GM21381 (cell line): ENCODE measurements around the gene GSS.

Source experiments
- ATAC-seq: cut with Tn5 transposase; IDR thresholded peaks from one replicate; pipeline ENCODE4 v1.9.1; 2021; ENCODE audit warnings: mild to moderate bottlenecking, moderate library complexity; ENCODE audit not compliant: unreplicated experiment

GSS gene

GRCh38 chr20:34994509-34995131 lies 39.0 kb upstream of the GSS start:
- ATAC-seq = no peak

- no peak for ATAC-seq
These were observed 38.4 kb upstream of the GSS start for GRCh38 chr20:34993941-34994508.

GRCh38 chr20:34992751-34993417 lies 37.3 kb upstream of the GSS start:
- ATAC-seq = no peak

DNA sequence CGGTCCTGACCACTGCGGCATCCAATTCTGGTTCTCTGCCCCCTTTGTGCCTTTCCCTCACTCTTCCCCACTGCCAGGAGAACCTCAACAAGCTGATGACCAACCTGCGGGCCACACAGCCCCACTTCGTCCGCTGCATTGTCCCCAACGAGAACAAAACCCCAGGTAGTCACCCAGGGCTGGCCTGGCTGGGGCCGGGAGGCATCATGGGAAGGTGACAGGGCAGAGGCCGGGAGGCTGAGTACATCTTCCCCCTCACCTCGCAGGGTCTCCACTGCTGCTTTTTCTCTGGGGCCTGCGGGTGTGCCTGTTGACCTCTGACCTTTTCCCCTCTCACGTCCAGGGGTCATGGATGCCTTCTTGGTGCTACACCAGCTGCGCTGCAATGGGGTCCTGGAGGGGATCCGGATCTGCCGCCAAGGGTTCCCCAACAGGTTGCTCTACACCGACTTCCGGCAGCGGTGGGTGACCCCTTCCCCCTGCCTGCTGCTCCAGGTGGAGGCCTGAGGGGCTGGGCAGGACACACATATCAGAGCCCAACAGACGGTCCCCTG lies 35.1 kb upstream of the GSS start:
- ATAC-seq = no peak

GRCh38 chr20:34990231-34990630 lies 34.6 kb upstream of the GSS start:
- no peak for ATAC-seq

- no peak for ATAC-seq
These were observed 34.1 kb upstream of the GSS start for GRCh38 chr20:34989670-34990069.

DNA sequence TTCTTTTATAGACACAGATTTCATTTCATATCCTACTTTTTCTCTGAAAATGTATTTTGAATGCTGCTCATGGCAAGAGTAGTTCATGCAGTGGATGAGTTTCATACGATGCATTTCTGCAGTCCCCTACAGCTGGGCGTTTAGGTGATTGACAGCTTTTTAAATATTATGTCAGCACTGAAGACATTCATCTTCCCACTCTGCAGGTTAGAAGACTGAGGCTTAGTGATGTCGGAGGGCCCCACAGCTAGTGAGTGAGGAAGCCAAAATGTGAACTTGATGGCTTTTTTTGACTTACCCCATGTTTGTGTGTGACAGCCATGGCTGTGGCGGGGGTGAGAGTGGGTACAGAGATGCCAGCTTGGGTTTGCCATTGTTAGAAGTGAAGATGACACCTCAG lies 33.5 kb upstream of the GSS start:
- no peak for ATAC-seq

- ATAC-seq = no peak
These were observed 32.6 kb upstream of the GSS start for GRCh38 chr20:34988191-34988540.

DNA sequence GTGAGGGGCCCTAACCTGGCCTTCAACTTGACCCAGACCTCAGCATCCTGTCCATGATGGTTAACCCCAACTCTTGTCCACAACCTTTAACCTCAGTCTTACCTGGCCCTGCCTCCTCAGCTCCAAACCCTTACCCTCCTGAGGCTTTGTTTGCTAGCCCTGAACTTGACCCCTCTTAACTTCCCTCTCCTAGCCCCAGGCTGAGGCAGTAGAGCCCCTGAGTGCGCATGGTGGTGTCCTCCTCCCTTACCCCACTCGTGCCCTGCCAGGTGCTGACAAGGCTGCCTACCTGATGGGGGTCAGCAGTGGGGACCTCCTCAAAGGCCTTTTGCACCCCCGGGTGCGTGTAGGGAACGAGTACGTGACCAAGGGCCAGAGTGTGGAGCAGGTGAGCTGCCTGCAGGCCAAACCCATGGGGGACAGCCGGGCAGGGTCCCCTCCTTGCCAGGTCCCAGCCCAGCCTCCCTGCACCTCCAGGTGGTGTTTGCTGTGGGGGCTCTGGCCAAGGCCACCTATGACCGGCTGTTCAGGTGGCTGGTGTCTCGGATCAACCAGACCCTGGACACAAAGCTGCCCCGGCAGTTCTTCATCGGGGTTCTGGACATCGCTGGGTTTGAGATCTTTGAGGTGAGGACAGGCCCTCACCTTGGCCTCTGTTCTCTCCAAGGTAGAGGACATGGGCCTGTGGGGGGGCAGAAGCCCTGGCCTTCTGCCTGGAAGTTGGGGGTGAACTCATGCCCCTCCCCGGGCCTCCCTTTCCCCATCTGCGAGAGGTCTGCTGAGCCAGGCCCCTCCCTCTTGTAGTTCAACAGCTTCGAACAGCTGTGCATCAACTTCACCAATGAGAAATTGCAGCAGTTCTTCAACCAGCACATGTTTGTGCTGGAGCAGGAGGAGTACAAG lies 31.9 kb upstream of the GSS start:
- ATAC-seq = no peak

DNA sequence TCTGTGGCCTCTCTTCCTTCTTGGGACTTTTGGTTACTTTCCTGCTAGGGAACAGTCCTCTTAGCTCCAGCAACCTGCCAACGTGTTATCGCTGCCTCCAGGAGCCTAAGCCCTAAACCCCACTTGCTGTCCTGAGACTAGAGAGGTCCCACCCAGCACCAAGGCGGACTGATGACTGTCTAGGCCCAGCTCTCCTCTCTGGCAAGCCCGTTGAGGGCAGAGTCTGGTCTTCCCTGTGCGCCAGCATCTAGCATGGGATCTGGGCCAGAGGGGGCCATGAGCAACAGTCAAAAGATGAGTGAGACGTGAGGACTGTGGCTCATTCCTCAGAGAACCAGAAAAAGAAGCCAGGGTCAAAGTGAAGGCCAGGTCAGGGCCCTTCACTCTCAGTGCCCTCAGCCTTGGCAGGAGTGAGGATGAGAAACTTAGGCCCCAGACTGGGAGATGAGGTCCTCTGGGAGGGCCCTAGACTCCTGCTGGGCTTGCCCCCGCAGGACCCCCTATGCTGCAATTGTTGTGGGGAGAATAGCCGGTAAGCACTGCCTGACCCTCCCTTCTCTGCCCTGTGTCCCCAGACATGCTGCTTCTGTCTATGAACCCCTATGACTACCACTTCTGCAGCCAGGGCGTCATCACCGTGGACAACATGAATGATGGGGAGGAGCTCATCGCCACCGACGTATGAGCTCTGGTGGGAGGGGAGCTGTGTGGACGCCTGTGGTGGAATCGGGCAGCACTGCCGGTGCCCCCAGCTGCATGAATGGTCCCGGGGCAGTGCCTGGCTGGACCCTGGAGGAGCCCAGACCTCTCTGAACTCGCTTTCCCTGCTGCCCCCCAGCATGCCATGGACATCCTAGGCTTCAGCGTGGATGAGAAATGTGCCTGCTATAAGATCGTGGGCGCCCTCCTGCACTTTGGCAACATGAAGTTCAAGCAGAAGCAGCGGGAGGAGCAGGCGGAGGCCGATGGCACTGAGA lies 31.0 kb upstream of the GSS start:
- ATAC-seq = no peak

GRCh38 chr20:34985461-34986310 lies 30.1 kb upstream of the GSS start:
- ATAC-seq = no peak

GRCh38 chr20:34984756-34985261 lies 29.2 kb upstream of the GSS start:
- ATAC-seq = no peak

DNA sequence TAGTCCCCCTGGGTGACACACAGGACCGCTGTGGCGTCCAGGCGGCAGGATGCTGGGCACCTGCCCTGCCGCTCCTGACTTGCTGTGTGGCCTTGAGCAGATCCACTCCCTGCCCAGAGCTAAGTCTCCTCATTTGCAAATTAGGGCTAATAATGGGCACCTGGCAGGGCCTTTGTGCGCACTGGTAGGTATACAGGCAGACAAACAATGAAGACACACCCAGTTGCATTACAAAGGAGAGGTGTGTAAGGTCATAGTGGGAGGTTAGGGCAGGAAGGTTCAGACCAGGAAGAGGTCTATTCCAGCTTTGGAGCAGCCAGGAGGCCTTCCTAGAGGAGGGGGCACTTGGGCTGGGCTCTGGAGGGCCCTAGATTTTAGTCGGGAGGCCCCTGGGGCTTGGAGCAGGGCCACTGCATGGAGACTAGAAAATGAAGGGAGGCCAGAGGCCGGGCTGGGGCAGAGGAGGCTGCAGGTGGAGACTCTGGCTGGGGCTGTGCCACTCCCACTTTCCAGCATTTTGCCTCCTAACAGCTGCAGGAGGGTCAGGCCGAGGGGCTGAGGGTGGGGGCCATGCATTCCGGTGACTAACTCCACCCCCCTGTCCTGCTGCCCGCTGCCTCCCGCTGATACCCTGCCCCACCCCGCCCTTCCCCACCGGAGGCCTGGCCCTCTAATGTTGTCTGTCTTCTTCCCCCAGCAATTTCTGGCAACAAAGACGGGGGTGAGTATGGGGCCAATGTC lies 28.6 kb upstream of the GSS start:
- no peak for ATAC-seq

DNA sequence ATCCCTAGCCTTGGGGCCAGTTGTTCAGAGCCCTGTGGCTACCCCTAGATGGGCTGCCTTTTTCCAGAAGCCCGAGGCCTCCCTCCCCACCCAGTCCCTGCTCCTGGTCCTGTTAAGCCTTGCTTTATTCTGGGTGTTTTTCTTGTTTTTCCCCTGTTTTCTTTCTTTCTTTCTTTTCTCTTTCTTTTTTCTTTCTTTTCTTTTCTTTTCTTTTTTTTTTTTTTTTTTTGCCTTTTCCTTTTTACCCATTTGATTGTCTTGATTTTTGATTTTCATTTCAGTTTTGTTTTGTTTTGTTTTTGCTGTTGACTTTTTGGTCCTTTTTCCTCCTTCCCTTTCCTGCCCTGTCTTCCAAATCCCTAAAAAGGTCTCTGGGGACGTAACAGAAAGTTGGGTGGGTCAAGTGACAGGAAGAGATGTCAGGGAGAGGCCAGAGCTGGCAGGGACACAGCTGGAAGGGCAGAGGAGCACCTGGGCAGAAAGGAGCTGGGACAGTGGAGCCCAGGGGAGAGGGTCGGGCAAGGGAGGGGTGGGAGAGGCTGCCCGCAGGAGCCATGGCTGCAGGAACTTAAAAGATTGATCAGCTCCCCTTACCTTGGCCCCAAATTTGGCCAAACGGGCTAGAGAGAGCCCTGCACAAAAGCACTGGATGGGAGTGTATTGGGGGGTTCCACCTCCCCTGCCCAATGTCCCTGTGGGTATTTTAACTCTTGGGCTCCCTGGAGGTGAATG lies 27.6 kb upstream of the GSS start:
- no peak for ATAC-seq

DNA sequence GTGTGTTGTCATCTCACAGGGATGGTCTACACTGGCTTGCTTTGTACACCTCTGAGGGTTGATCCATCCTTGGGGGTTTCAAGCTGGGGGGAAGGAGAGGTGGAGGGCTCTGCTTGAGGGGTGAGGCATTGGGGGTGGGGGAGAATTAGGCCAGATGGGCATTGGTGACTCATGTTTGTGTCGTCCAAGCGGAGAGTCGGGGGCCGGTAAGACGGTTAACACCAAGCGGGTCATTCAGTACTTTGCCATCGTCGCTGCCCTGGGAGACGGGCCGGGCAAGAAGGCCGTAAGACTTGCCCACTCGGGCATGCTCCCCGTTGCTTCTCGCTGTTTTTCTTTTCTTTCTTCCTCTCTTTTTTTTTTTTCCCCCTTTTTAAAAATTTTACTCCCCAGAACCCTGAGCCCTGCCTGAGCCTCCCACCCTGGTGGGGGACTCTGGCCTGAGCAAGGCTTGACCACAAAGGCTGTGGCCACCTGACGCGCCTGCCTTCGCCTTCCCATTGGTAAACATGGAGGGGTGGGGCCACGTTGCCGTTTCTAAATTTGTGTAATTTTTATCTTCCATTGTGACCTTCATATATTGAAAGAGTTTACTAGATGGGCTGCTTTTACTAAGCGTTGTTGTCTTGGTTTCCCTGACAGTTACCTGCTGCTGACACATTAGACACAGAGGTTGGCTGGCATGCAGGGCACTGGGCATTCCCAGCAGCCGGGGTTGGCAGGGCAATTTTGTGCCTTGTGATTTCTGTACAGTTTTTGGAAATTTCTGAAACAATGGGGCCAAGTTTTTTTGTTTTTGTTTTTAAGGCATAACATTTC lies 26.9 kb upstream of the GSS start:
- ATAC-seq = no peak

DNA sequence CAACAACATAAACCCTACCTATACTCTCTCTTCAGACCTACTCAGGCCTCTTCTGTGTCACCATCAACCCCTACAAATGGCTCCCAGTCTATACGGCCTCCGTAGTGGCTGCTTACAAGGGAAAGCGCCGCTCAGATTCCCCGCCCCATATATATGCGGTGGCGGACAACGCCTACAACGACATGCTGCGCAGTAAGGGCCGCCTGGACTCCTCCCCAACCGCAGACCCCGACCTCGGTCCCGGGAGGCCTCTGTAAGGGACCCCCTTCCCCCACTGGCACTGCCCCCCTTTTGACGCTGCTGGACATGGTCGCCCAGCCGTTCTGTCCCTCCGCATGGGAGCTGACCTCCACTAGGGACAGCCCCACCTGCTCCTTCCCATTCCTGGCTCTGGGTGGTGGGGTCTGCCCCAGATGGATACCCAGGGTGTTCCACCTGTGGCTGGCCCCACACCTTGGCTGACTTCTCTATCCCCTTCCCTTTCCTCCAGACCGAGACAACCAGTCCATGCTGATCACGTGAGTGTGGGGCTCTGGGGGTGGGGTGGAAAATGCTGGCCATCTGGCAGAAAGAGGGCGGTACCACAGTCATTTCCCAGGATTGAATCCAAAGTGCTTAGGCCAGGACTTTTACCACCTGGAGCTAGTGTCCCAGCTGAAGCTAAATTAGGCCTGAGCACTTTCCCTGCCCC lies 25.1 kb upstream of the GSS start:
- ATAC-seq = no peak
